Measurements from ENCODE around the gene NAGPA. TPM values are rescaled to one million over a fixed set of nuclear protein-coding genes. Genes with fewer than 3 reads are reported as not detected.
A peak's percentile ranks its signal among the peaks of the same experiment; 100 is the strongest.

Gene NAGPA
- total and polyA plus RNA-seq, 7 experiments from 2014 or later: 17.8 to 42.9 (median 34.1) TPM

GRCh38 chr16:5018793-5019192, 14.9 kb downstream of the NAGPA start:
- H3K27me3 ChIP-seq (ENCODE audit: control insufficient read depth in 2 of 2, insufficient read depth in 2 of 2, low read length in 2 of 2): no peaks in the 10 kb centered on the region
- no peaks in the 10 kb centered on the region for H3K4me1 ChIP-seq (ENCODE audit: control insufficient read depth in 2 of 2, insufficient read depth in 2 of 2, low read length in 2 of 2)
- POLR2A ChIA-PET: no interaction called here
- no peaks in the 10 kb centered on the region for H3K9me3 ChIP-seq (ENCODE audit: control insufficient read depth in 2 of 3, low read length in 3 of 3)
- intact Hi-C loops (cut with micrococcal nuclease): no loop called here
- ATAC-seq (no peak), DNase-seq (no peak)
- H3K27ac Mint-ChIP-seq: no peak overlapping the region
- no peaks in the 10 kb centered on the region for H3K9me3 Mint-ChIP-seq
- no peak overlapping the region for H3K4me3 ChIP-seq (ENCODE audit: low read length)
- H3K4me1 Mint-ChIP-seq: peaks cover 0 to 2% (median 0%) of the 10 kb centered on the region in 7 donors
- H3K36me3 ChIP-seq (ENCODE audit: control insufficient read depth in 2 of 3, insufficient read depth in 3 of 3, low read length in 3 of 3): no peaks in the 10 kb centered on the region
- no peak overlapping the region for H3K4me3 Mint-ChIP-seq
- H3K36me3 Mint-ChIP-seq: no peaks in the 10 kb centered on the region
- H3K27me3 Mint-ChIP-seq: peaks cover 0 to 9% (median 0%) of the 10 kb centered on the region in 5 donors
- CTCF ChIA-PET: interaction anchor here (0.7 kb wide), 1 partner anchor 500 kb away, joined by 4 read pairs; no protein-coding TSS in a partner anchor
- no peak overlapping the region for H3K27ac ChIP-seq (ENCODE audit: low read depth, low read length)

GRCh38 chr16:5017678-5017969, 16.1 kb downstream of the NAGPA start:
- no peaks in the 10 kb centered on the region for H3K27me3 ChIP-seq (ENCODE audit: control insufficient read depth in 2 of 2, insufficient read depth in 2 of 2, low read length in 2 of 2)
- intact Hi-C loops (cut with micrococcal nuclease): no loop called here
- DNase-seq: no peak
- Mint-ChIP-seq H3K27ac (no peak overlapping the region), H3K27me3 (peaks cover 0 to 9% (median 0%) of the 10 kb centered on the region in 5 donors), H3K36me3 (no peaks in the 10 kb centered on the region), H3K9me3 (no peaks in the 10 kb centered on the region), H3K4me3 (no peak overlapping the region), H3K4me1 (peaks cover 0 to 2% (median 0%) of the 10 kb centered on the region in 7 donors)
- no peak overlapping the region for H3K27ac ChIP-seq (ENCODE audit: low read depth, low read length)
- no peak overlapping the region for H3K4me3 ChIP-seq (ENCODE audit: low read length)
- no peaks in the 10 kb centered on the region for H3K36me3 ChIP-seq (ENCODE audit: control insufficient read depth in 2 of 3, insufficient read depth in 3 of 3, low read length in 3 of 3)
- CTCF ChIA-PET: no interaction called here
- H3K4me1 ChIP-seq (ENCODE audit: control insufficient read depth in 2 of 2, insufficient read depth in 2 of 2, low read length in 2 of 2): no peaks in the 10 kb centered on the region
- no peaks in the 10 kb centered on the region for H3K9me3 ChIP-seq (ENCODE audit: control insufficient read depth in 2 of 3, low read length in 3 of 3)
- ATAC-seq: no peak
- POLR2A ChIA-PET: no interaction called here

GRCh38 chr16:5016967-5017677, 16.6 kb downstream of the NAGPA start:
- H3K4me3 Mint-ChIP-seq: no peak overlapping the region

GRCh38 chr16:5015887-5016286, 17.8 kb downstream of the NAGPA start:
- Histone ChIP-seq H3K4me3 (ENCODE audit: low read length) (no peak overlapping the region), H3K27me3 (ENCODE audit: control insufficient read depth in 2 of 2, insufficient read depth in 2 of 2, low read length in 2 of 2) (no peaks in the 10 kb centered on the region), H3K4me1 (ENCODE audit: control insufficient read depth in 2 of 2, insufficient read depth in 2 of 2, low read length in 2 of 2) (no peaks in the 10 kb centered on the region), H3K27ac (ENCODE audit: low read depth, low read length) (no peak overlapping the region), H3K9me3 (ENCODE audit: control insufficient read depth in 2 of 3, low read length in 3 of 3) (no peaks in the 10 kb centered on the region), H3K36me3 (ENCODE audit: control insufficient read depth in 2 of 3, insufficient read depth in 3 of 3, low read length in 3 of 3) (no peaks in the 10 kb centered on the region)
- Mint-ChIP-seq H3K27me3 (peaks cover 0 to 9% (median 0%) of the 10 kb centered on the region in 5 donors), H3K36me3 (no peaks in the 10 kb centered on the region), H3K4me3 (no peak overlapping the region), H3K4me1 (peaks cover 0 to 2% (median 0%) of the 10 kb centered on the region in 7 donors), H3K9me3 (no peaks in the 10 kb centered on the region), H3K27ac (no peak overlapping the region)
- CTCF ChIA-PET: no interaction called here
- DNase-seq (no peak), ATAC-seq (no peak)
- intact Hi-C loops (cut with micrococcal nuclease): no loop called here
- POLR2A ChIA-PET: no interaction called here

More at GRCh38 chr16:5016967-5017677, 16.6 kb downstream of the NAGPA start:
- intact Hi-C loops (cut with micrococcal nuclease): no loop called here
- no peak overlapping the region for H3K4me3 ChIP-seq (ENCODE audit: low read length)
- Mint-ChIP-seq H3K4me1 (peaks cover 0 to 2% (median 0%) of the 10 kb centered on the region in 7 donors), H3K27ac (no peak overlapping the region), H3K27me3 (peaks cover 0 to 9% (median 0%) of the 10 kb centered on the region in 5 donors), H3K9me3 (no peaks in the 10 kb centered on the region), H3K36me3 (no peaks in the 10 kb centered on the region)
- CTCF ChIA-PET: no interaction called here
- no peaks in the 10 kb centered on the region for H3K9me3 ChIP-seq (ENCODE audit: control insufficient read depth in 2 of 3, low read length in 3 of 3)
- no peak overlapping the region for H3K27ac ChIP-seq (ENCODE audit: low read depth, low read length)
- ATAC-seq: no peak
- no peaks in the 10 kb centered on the region for H3K27me3 ChIP-seq (ENCODE audit: control insufficient read depth in 2 of 2, insufficient read depth in 2 of 2, low read length in 2 of 2)
- no peaks in the 10 kb centered on the region for H3K36me3 ChIP-seq (ENCODE audit: control insufficient read depth in 2 of 3, insufficient read depth in 3 of 3, low read length in 3 of 3)
- POLR2A ChIA-PET: no interaction called here
- H3K4me1 ChIP-seq (ENCODE audit: control insufficient read depth in 2 of 2, insufficient read depth in 2 of 2, low read length in 2 of 2): no peaks in the 10 kb centered on the region
- DNase-seq: no peak

GRCh38 chr16:5015351-5015750, 18.4 kb downstream of the NAGPA start:
- DNase-seq: no peak
- no peaks in the 10 kb centered on the region for H3K27me3 ChIP-seq (ENCODE audit: control insufficient read depth in 2 of 2, insufficient read depth in 2 of 2, low read length in 2 of 2)
- H3K36me3 ChIP-seq (ENCODE audit: control insufficient read depth in 2 of 3, insufficient read depth in 3 of 3, low read length in 3 of 3): no peaks in the 10 kb centered on the region
- H3K4me3 ChIP-seq (ENCODE audit: low read length): no peak overlapping the region
- no peak for ATAC-seq
- H3K9me3 Mint-ChIP-seq: no peaks in the 10 kb centered on the region
- H3K36me3 Mint-ChIP-seq: no peaks in the 10 kb centered on the region
- H3K4me1 ChIP-seq (ENCODE audit: control insufficient read depth in 2 of 2, insufficient read depth in 2 of 2, low read length in 2 of 2): no peaks in the 10 kb centered on the region
- POLR2A ChIA-PET: no interaction called here
- H3K27ac ChIP-seq (ENCODE audit: low read depth, low read length): no peak overlapping the region
- peaks cover 0 to 2% (median 0%) of the 10 kb centered on the region in 7 donors for H3K4me1 Mint-ChIP-seq
- no peaks in the 10 kb centered on the region for H3K9me3 ChIP-seq (ENCODE audit: control insufficient read depth in 2 of 3, low read length in 3 of 3)
- CTCF ChIA-PET: no interaction called here
- intact Hi-C loops (cut with micrococcal nuclease): no loop called here
- H3K4me3 Mint-ChIP-seq: no peak overlapping the region
- peaks cover 0 to 7% (median 3%) of the 10 kb centered on the region in 5 donors for H3K27me3 Mint-ChIP-seq
- no peak overlapping the region for H3K27ac Mint-ChIP-seq

- Histone ChIP-seq H3K27me3 (ENCODE audit: control insufficient read depth in 2 of 2, insufficient read depth in 2 of 2, low read length in 2 of 2) (no peaks in the 10 kb centered on the region), H3K27ac (ENCODE audit: low read depth, low read length) (no peak overlapping the region), H3K9me3 (ENCODE audit: control insufficient read depth in 2 of 3, low read length in 3 of 3) (no peaks in the 10 kb centered on the region), H3K36me3 (ENCODE audit: control insufficient read depth in 2 of 3, insufficient read depth in 3 of 3, low read length in 3 of 3) (no peaks in the 10 kb centered on the region), H3K4me3 (ENCODE audit: low read length) (no peak overlapping the region), H3K4me1 (ENCODE audit: control insufficient read depth in 2 of 2, insufficient read depth in 2 of 2, low read length in 2 of 2) (no peaks in the 10 kb centered on the region)
- intact Hi-C loops (cut with micrococcal nuclease): no loop called here
- Mint-ChIP-seq H3K9me3 (no peaks in the 10 kb centered on the region), H3K27ac (no peak overlapping the region), H3K4me1 (peaks cover 0 to 2% (median 0%) of the 10 kb centered on the region in 7 donors), H3K27me3 (peaks cover 0 to 14% (median 4%) of the 10 kb centered on the region in 5 donors), H3K4me3 (no peak overlapping the region), H3K36me3 (no peaks in the 10 kb centered on the region)
- ChIA-PET POLR2A (no interaction called here), CTCF (no interaction called here)
- no peak for ATAC-seq
- DNase-seq: no peak
These were observed 20.8 kb downstream of the NAGPA start for GRCh38 chr16:5012887-5013286.

- Histone ChIP-seq H3K4me3 (ENCODE audit: low read length) (no peak overlapping the region), H3K27ac (ENCODE audit: low read depth, low read length) (no peak overlapping the region), H3K27me3 (ENCODE audit: control insufficient read depth in 2 of 2, insufficient read depth in 2 of 2, low read length in 2 of 2) (no peaks in the 10 kb centered on the region), H3K4me1 (ENCODE audit: control insufficient read depth in 2 of 2, insufficient read depth in 2 of 2, low read length in 2 of 2) (no peaks in the 10 kb centered on the region), H3K9me3 (ENCODE audit: control insufficient read depth in 2 of 3, low read length in 3 of 3) (no peaks in the 10 kb centered on the region), H3K36me3 (ENCODE audit: control insufficient read depth in 2 of 3, insufficient read depth in 3 of 3, low read length in 3 of 3) (no peaks in the 10 kb centered on the region)
- DNase-seq: no peak
- H3K36me3 Mint-ChIP-seq: no peaks in the 10 kb centered on the region
- intact Hi-C loops (cut with micrococcal nuclease): no loop called here
- H3K9me3 Mint-ChIP-seq: no peaks in the 10 kb centered on the region
- peak overlapping the region in 1 of 9 donors; percentile 27 for H3K27ac Mint-ChIP-seq
- CTCF ChIA-PET: no interaction called here
- POLR2A ChIA-PET: no interaction called here
- ATAC-seq: no peak
- peaks cover 0 to 14% (median 0%) of the 10 kb centered on the region in 5 donors for H3K27me3 Mint-ChIP-seq
- H3K4me3 Mint-ChIP-seq: no peak overlapping the region
- H3K4me1 Mint-ChIP-seq: peaks cover 0 to 2% (median 0%) of the 10 kb centered on the region in 7 donors
These were observed 22.1 kb downstream of the NAGPA start for GRCh38 chr16:5011637-5012036.

All from naive thymus-derived CD4-positive, alpha-beta T cell (primary cell).